Measurements from ENCODE around the gene CEP76. TPM values are rescaled to one million over a fixed set of nuclear protein-coding genes. Genes with fewer than 3 reads are reported as not detected.

The CEP76 gene
- polyA plus RNA-seq, 1 donor from 2014 or later, result 21.4 TPM

GRCh38 chr18:12647773-12648172 is 54.8 kb downstream of the CEP76 start:
- H3K9me2 ChIP-seq (ENCODE audit: insufficient read depth, low read length), result no peaks in the 10 kb centered on the region
- H3K36me3 ChIP-seq (ENCODE audit: insufficient read depth, low read length), result no peaks in the 10 kb centered on the region
- H2AFZ ChIP-seq (ENCODE audit: low read depth, low read length), result no peak overlapping the region
- no peak for TF ChIP-seq EP300 (conservative IDR thresholded peaks at IDR 0.05; ENCODE audit: poor library complexity, severe bottlenecking)
- no peak for TF ChIP-seq CTCF (IDR thresholded peaks at IDR 0.05; ENCODE audit: poor library complexity, severe bottlenecking)
- TF ChIP-seq EZH2 (IDR thresholded peaks at IDR 0.05; ENCODE audit: borderline replicate concordance, insufficient read depth, low read length, poor library complexity, severe bottlenecking), result no peak
- no peak for TF ChIP-seq SMC3 (conservative IDR thresholded peaks at IDR 0.05; ENCODE audit: poor library complexity)
- TF ChIP-seq REST (IDR thresholded peaks at IDR 0.05; ENCODE audit: borderline replicate concordance), result no peak
- TF ChIP-seq RAD21 (conservative IDR thresholded peaks at IDR 0.05), result no peak
- TF ChIP-seq TAF1 (IDR thresholded peaks at IDR 0.05; ENCODE audit: low read depth), result no peak
- TF ChIP-seq MXI1 (conservative IDR thresholded peaks at IDR 0.05; ENCODE audit: poor library complexity, severe bottlenecking), result no peak
- TF ChIP-seq POLR2AphosphoS5 (IDR thresholded peaks at IDR 0.05), result no peak
- no peak overlapping the region for H3K4me2 ChIP-seq (ENCODE audit: low read length)
- no peak overlapping the region for H3K4me3 ChIP-seq (ENCODE audit: low read length)
- peaks cover 51% of the 10 kb centered on the region for H3K79me2 ChIP-seq (replicated peaks; ENCODE audit: insufficient read depth, low read length)
- no peaks in the 10 kb centered on the region for H4K20me1 ChIP-seq (ENCODE audit: insufficient read depth)
- H3K27me3 ChIP-seq (ENCODE audit: insufficient read depth, low read depth, low read length), result no peaks in the 10 kb centered on the region
- H3K27ac ChIP-seq (ENCODE audit: low read length), result no peak overlapping the region
- no peak overlapping the region for H3K9ac ChIP-seq (ENCODE audit: low read length)
- H3F3A ChIP-seq (ENCODE audit: insufficient read depth, low read length, poor library complexity, severe bottlenecking), result no peaks in the 10 kb centered on the region
- H3K9me3 ChIP-seq (ENCODE audit: low read length), result no peaks in the 10 kb centered on the region

GRCh38 chr18:12645751-12646203 is 56.7 kb downstream of the CEP76 start:
- H4K20me1 ChIP-seq (ENCODE audit: insufficient read depth), result no peaks in the 10 kb centered on the region
- no peaks in the 10 kb centered on the region for H3K27me3 ChIP-seq (ENCODE audit: insufficient read depth, low read depth, low read length)
- H3K36me3 ChIP-seq (ENCODE audit: insufficient read depth, low read length), result no peaks in the 10 kb centered on the region
- no peaks in the 10 kb centered on the region for H3F3A ChIP-seq (ENCODE audit: insufficient read depth, low read length, poor library complexity, severe bottlenecking)
- H2AFZ ChIP-seq (ENCODE audit: low read depth, low read length), result no peak overlapping the region
- no peaks in the 10 kb centered on the region for H3K9me2 ChIP-seq (ENCODE audit: insufficient read depth, low read length)
- no peak overlapping the region for H3K27ac ChIP-seq (ENCODE audit: low read length)
- peaks cover 40% of the 10 kb centered on the region for H3K79me2 ChIP-seq (replicated peaks; ENCODE audit: insufficient read depth, low read length)
- H3K4me2 ChIP-seq (ENCODE audit: low read length), result no peak overlapping the region
- H3K9me3 ChIP-seq (ENCODE audit: low read length), result no peaks in the 10 kb centered on the region
- no peak overlapping the region for H3K9ac ChIP-seq (ENCODE audit: low read length)
- TF ChIP-seq EP300 (conservative IDR thresholded peaks at IDR 0.05; ENCODE audit: poor library complexity, severe bottlenecking) (no peak), POLR2AphosphoS5 (IDR thresholded peaks at IDR 0.05) (no peak), RAD21 (conservative IDR thresholded peaks at IDR 0.05) (no peak), MXI1 (conservative IDR thresholded peaks at IDR 0.05; ENCODE audit: poor library complexity, severe bottlenecking) (no peak), REST (IDR thresholded peaks at IDR 0.05; ENCODE audit: borderline replicate concordance) (no peak), CTCF (IDR thresholded peaks at IDR 0.05; ENCODE audit: poor library complexity, severe bottlenecking) (no peak), TAF1 (IDR thresholded peaks at IDR 0.05; ENCODE audit: low read depth) (no peak), EZH2 (IDR thresholded peaks at IDR 0.05; ENCODE audit: borderline replicate concordance, insufficient read depth, low read length, poor library complexity, severe bottlenecking) (no peak), SMC3 (conservative IDR thresholded peaks at IDR 0.05; ENCODE audit: poor library complexity) (no peak)
- H3K4me3 ChIP-seq (ENCODE audit: low read length), result no peak overlapping the region

Measured in neural cell (in vitro differentiated cells).